GM18909 (cell line): ENCODE data around the gene SEMA7A.
"Not testable (repeated sequence)": the region's sequence is repeated elsewhere in the genome, so short reads cannot be mapped to it uniquely, and the experiment has no call there.

Experiments
- ATAC-seq: cut with Tn5 transposase; IDR thresholded peaks from one replicate; pipeline ENCODE4 v1.9.1; 2021; ENCODE audit warnings: mild to moderate bottlenecking; ENCODE audit not compliant: unreplicated experiment, poor library complexity

Gene SEMA7A

GRCh38 chr15:74400915-74401757 is 32.6 kb downstream of the SEMA7A start:
- no peak for ATAC-seq

- no peak for ATAC-seq
Observed at GRCh38 chr15:74400313-74400860, 33.4 kb downstream of the SEMA7A start.

GRCh38 chr15:74399511-74400312 is 34.0 kb downstream of the SEMA7A start:
- ATAC-seq = no peak

GRCh38 chr15:74399100-74399499 is 34.7 kb downstream of the SEMA7A start:
- no peak for ATAC-seq

GRCh38 chr15:74398183-74398582 is 35.6 kb downstream of the SEMA7A start:
- ATAC-seq = no peak

- no peak for ATAC-seq
Observed at GRCh38 chr15:74397239-74398068, 36.3 kb downstream of the SEMA7A start.

GRCh38 chr15:74396445-74397238 is 37.1 kb downstream of the SEMA7A start:
- ATAC-seq = peak; percentile 32

GRCh38 chr15:74396146-74396438 is 37.7 kb downstream of the SEMA7A start:
- no peak for ATAC-seq

- ATAC-seq = no peak
Observed at GRCh38 chr15:74395319-74396145, 38.2 kb downstream of the SEMA7A start.

- ATAC-seq = no peak
Observed at GRCh38 chr15:74394090-74394846, 39.5 kb downstream of the SEMA7A start.

GRCh38 chr15:74393423-74393822 is 40.3 kb downstream of the SEMA7A start:
- no peak for ATAC-seq

GRCh38 chr15:74392902-74393301 is 40.9 kb downstream of the SEMA7A start:
- no peak for ATAC-seq

GRCh38 chr15:74392451-74392830 is 41.3 kb downstream of the SEMA7A start:
- ATAC-seq = no peak

- no peak for ATAC-seq
Observed at GRCh38 chr15:74391582-74392450, 41.9 kb downstream of the SEMA7A start.

GRCh38 chr15:74390647-74391288 is 43.0 kb downstream of the SEMA7A start:
- no peak for ATAC-seq

- not testable (repeated sequence) for ATAC-seq
Observed at GRCh38 chr15:74390049-74390646, 43.6 kb downstream of the SEMA7A start.
